ENCODE results near the gene CLIP1. TPM values are rescaled to one million over a fixed set of nuclear protein-coding genes. Genes with fewer than 3 reads are reported as not detected.
A peak's percentile ranks its signal among the peaks of the same experiment; 100 is the strongest.
"Not testable (repeated sequence)": the region's sequence is repeated elsewhere in the genome, so short reads cannot be mapped to it uniquely, and the experiment has no call there.

The CLIP1 gene
- polyA plus RNA-seq, 4 donors, result 16.1 to 34.9 (median 19.7) TPM

GRCh38 chr12:122366685-122367475 is 55.6 kb downstream of the CLIP1 start:
- FAIRE-seq, result no peak
- H3K9me3 ChIP-seq (ENCODE audit: control insufficient read depth in 2 of 2, insufficient read depth in 1 of 2, low read depth in 1 of 2, low read length in 1 of 2), result no peaks in the 10 kb centered on the region
- H3K4me3 ChIP-seq (ENCODE audit: low read depth in 1 of 3, low read length in 3 of 3), result no peak overlapping the region
- peak overlapping the region in 1 of 3 donors; percentile 58 for H3K27ac ChIP-seq (ENCODE audit: low read depth in 1 of 3, low read length in 2 of 3)
- 61 to 90% (median 66%) methylated on average over 3 of the region's 3 CpGs for WGBS, 3 donors
- peaks cover 0 to 28% (median 2%) of the 10 kb centered on the region in 3 donors for H3K36me3 ChIP-seq (ENCODE audit: control insufficient read depth in 3 of 3, insufficient read depth in 2 of 3, low read depth in 1 of 3, low read length in 3 of 3)
- peak in 1 of 2 donors; percentile 31 for DNase-seq
- no peaks in the 10 kb centered on the region for H3K27me3 ChIP-seq (ENCODE audit: control insufficient read depth in 3 of 3, insufficient read depth in 3 of 3, low read length in 3 of 3)
- peaks cover 0 to 9% (median 7%) of the 10 kb centered on the region in 3 donors for H3K4me1 ChIP-seq (ENCODE audit: control insufficient read depth in 3 of 3, insufficient read depth in 2 of 3, low read depth in 1 of 3, low read length in 2 of 3)

GRCh38 chr12:122365226-122365625 is 57.2 kb downstream of the CLIP1 start:
- not testable (repeated sequence) for H3K4me3 ChIP-seq (ENCODE audit: low read depth in 1 of 3, low read length in 3 of 3); DNase-seq; H3K27me3 ChIP-seq (ENCODE audit: control insufficient read depth in 3 of 3, insufficient read depth in 3 of 3, low read length in 3 of 3); H3K4me1 ChIP-seq (ENCODE audit: control insufficient read depth in 3 of 3, insufficient read depth in 2 of 3, low read depth in 1 of 3, low read length in 2 of 3); H3K9me3 ChIP-seq (ENCODE audit: control insufficient read depth in 2 of 2, insufficient read depth in 1 of 2, low read depth in 1 of 2, low read length in 1 of 2); H3K27ac ChIP-seq (ENCODE audit: low read depth in 1 of 3, low read length in 2 of 3); FAIRE-seq
- 77 to 91% (median 87%) methylated on average over 5 of the region's 5 CpGs for WGBS, 3 donors
- peaks cover 0 to 33% (median 10%) of the 10 kb centered on the region in 3 donors for H3K36me3 ChIP-seq (ENCODE audit: control insufficient read depth in 3 of 3, insufficient read depth in 2 of 3, low read depth in 1 of 3, low read length in 3 of 3)

- H3K36me3 ChIP-seq (ENCODE audit: control insufficient read depth in 3 of 3, insufficient read depth in 2 of 3, low read depth in 1 of 3, low read length in 3 of 3), result peaks cover 5 to 34% (median 14%) of the 10 kb centered on the region in 3 donors
- 95 to 97% (median 95%) methylated on average over 9 of the region's 9 CpGs for WGBS, 3 donors
- H3K4me3 ChIP-seq (ENCODE audit: low read depth in 1 of 3, low read length in 3 of 3), result no peak overlapping the region
- DNase-seq (no peak), FAIRE-seq (no peak)
- H3K4me1 ChIP-seq (ENCODE audit: control insufficient read depth in 3 of 3, insufficient read depth in 2 of 3, low read depth in 1 of 3, low read length in 2 of 3), result peaks cover 0 to 9% (median 7%) of the 10 kb centered on the region in 3 donors
- no peak overlapping the region for H3K27ac ChIP-seq (ENCODE audit: low read depth in 1 of 3, low read length in 2 of 3)
- no peaks in the 10 kb centered on the region for H3K9me3 ChIP-seq (ENCODE audit: control insufficient read depth in 2 of 2, insufficient read depth in 1 of 2, low read depth in 1 of 2, low read length in 1 of 2)
- H3K27me3 ChIP-seq (ENCODE audit: control insufficient read depth in 3 of 3, insufficient read depth in 3 of 3, low read length in 3 of 3), result no peaks in the 10 kb centered on the region
These were observed 58.7 kb downstream of the CLIP1 start for GRCh38 chr12:122363782-122364181.

- Histone ChIP-seq H3K27ac (ENCODE audit: low read depth in 1 of 3, low read length in 2 of 3) (no peak overlapping the region), H3K9me3 (ENCODE audit: control insufficient read depth in 2 of 2, insufficient read depth in 1 of 2, low read depth in 1 of 2, low read length in 1 of 2) (no peaks in the 10 kb centered on the region), H3K27me3 (ENCODE audit: control insufficient read depth in 3 of 3, insufficient read depth in 3 of 3, low read length in 3 of 3) (no peaks in the 10 kb centered on the region), H3K4me1 (ENCODE audit: control insufficient read depth in 3 of 3, insufficient read depth in 2 of 3, low read depth in 1 of 3, low read length in 2 of 3) (peaks cover 0 to 2% (median 2%) of the 10 kb centered on the region in 3 donors), H3K36me3 (ENCODE audit: control insufficient read depth in 3 of 3, insufficient read depth in 2 of 3, low read depth in 1 of 3, low read length in 3 of 3) (peaks cover 5 to 34% (median 14%) of the 10 kb centered on the region in 3 donors), H3K4me3 (ENCODE audit: low read depth in 1 of 3, low read length in 3 of 3) (no peak overlapping the region)
- WGBS, 3 donors, result 74 to 80% (median 76%) methylated on average over 1 of the region's 1 CpG
- DNase-seq, result no peak
- FAIRE-seq, result no peak
These were observed 59.7 kb downstream of the CLIP1 start for GRCh38 chr12:122362755-122363154.

- WGBS, 3 donors, result 95 to 100% (median 96%) methylated on average over 2 of the region's 2 CpGs
- H3K27me3 ChIP-seq (ENCODE audit: control insufficient read depth in 3 of 3, insufficient read depth in 3 of 3, low read length in 3 of 3); H3K27ac ChIP-seq (ENCODE audit: low read depth in 1 of 3, low read length in 2 of 3); DNase-seq; H3K9me3 ChIP-seq (ENCODE audit: control insufficient read depth in 2 of 2, insufficient read depth in 1 of 2, low read depth in 1 of 2, low read length in 1 of 2); FAIRE-seq; H3K4me1 ChIP-seq (ENCODE audit: control insufficient read depth in 3 of 3, insufficient read depth in 2 of 3, low read depth in 1 of 3, low read length in 2 of 3); H3K4me3 ChIP-seq (ENCODE audit: low read depth in 1 of 3, low read length in 3 of 3): not testable (repeated sequence)
- peaks cover 8 to 47% (median 14%) of the 10 kb centered on the region in 3 donors for H3K36me3 ChIP-seq (ENCODE audit: control insufficient read depth in 3 of 3, insufficient read depth in 2 of 3, low read depth in 1 of 3, low read length in 3 of 3)
These were observed 64.1 kb downstream of the CLIP1 start for GRCh38 chr12:122358403-122358802.

GRCh38 chr12:122357536-122357935 is 64.9 kb downstream of the CLIP1 start:
- H3K27me3 ChIP-seq (ENCODE audit: control insufficient read depth in 3 of 3, insufficient read depth in 3 of 3, low read length in 3 of 3); H3K4me3 ChIP-seq (ENCODE audit: low read depth in 1 of 3, low read length in 3 of 3); DNase-seq; FAIRE-seq; H3K27ac ChIP-seq (ENCODE audit: low read depth in 1 of 3, low read length in 2 of 3); H3K4me1 ChIP-seq (ENCODE audit: control insufficient read depth in 3 of 3, insufficient read depth in 2 of 3, low read depth in 1 of 3, low read length in 2 of 3); H3K9me3 ChIP-seq (ENCODE audit: control insufficient read depth in 2 of 2, insufficient read depth in 1 of 2, low read depth in 1 of 2, low read length in 1 of 2): not testable (repeated sequence)
- WGBS, 3 donors, result 96 to 100% (median 98%) methylated on average over 1 to 31 of the region's 32 CpGs
- H3K36me3 ChIP-seq (ENCODE audit: control insufficient read depth in 3 of 3, insufficient read depth in 2 of 3, low read depth in 1 of 3, low read length in 3 of 3), result peaks cover 8 to 49% (median 18%) of the 10 kb centered on the region in 3 donors

- H3K36me3 ChIP-seq (ENCODE audit: control insufficient read depth in 3 of 3, insufficient read depth in 2 of 3, low read depth in 1 of 3, low read length in 3 of 3), result peaks cover 8 to 51% (median 19%) of the 10 kb centered on the region in 3 donors
- not testable (repeated sequence) for H3K9me3 ChIP-seq (ENCODE audit: control insufficient read depth in 2 of 2, insufficient read depth in 1 of 2, low read depth in 1 of 2, low read length in 1 of 2); H3K4me3 ChIP-seq (ENCODE audit: low read depth in 1 of 3, low read length in 3 of 3); H3K27ac ChIP-seq (ENCODE audit: low read depth in 1 of 3, low read length in 2 of 3); H3K4me1 ChIP-seq (ENCODE audit: control insufficient read depth in 3 of 3, insufficient read depth in 2 of 3, low read depth in 1 of 3, low read length in 2 of 3); FAIRE-seq; DNase-seq; H3K27me3 ChIP-seq (ENCODE audit: control insufficient read depth in 3 of 3, insufficient read depth in 3 of 3, low read length in 3 of 3)
- 97 to 100% (median 99%) methylated on average over 13 to 27 of the region's 27 CpGs for WGBS, 3 donors
These were observed 65.5 kb downstream of the CLIP1 start for GRCh38 chr12:122356991-122357390.

- FAIRE-seq (no peak), DNase-seq (peak; percentile 59 to 64)
- Histone ChIP-seq H3K9me3 (ENCODE audit: control insufficient read depth in 2 of 2, insufficient read depth in 1 of 2, low read depth in 1 of 2, low read length in 1 of 2) (no peaks in the 10 kb centered on the region), H3K27ac (ENCODE audit: low read depth in 1 of 3, low read length in 2 of 3) (no peak overlapping the region), H3K4me1 (ENCODE audit: control insufficient read depth in 3 of 3, insufficient read depth in 2 of 3, low read depth in 1 of 3, low read length in 2 of 3) (no peaks in the 10 kb centered on the region), H3K36me3 (ENCODE audit: control insufficient read depth in 3 of 3, insufficient read depth in 2 of 3, low read depth in 1 of 3, low read length in 3 of 3) (peaks cover 8 to 46% (median 18%) of the 10 kb centered on the region in 3 donors), H3K4me3 (ENCODE audit: low read depth in 1 of 3, low read length in 3 of 3) (no peak overlapping the region), H3K27me3 (ENCODE audit: control insufficient read depth in 3 of 3, insufficient read depth in 3 of 3, low read length in 3 of 3) (no peaks in the 10 kb centered on the region)
- 41 to 49% (median 44%) methylated on average over 3 of the region's 3 CpGs for WGBS, 3 donors
These were observed 66.3 kb downstream of the CLIP1 start for GRCh38 chr12:122356192-122356635.

All from small intestine (tissue), 7 donors.